GM12878 (cell line): ENCODE results near the gene OR52K1. TPM values are rescaled to one million over a fixed set of nuclear protein-coding genes. Genes with fewer than 3 reads are reported as not detected.

Experiments used
- polyA plus RNA-seq, 11 experiments: library from polyadenylated mRNA; depleted of rRNA in 4 of 11; unstranded in 6 of 11; stranded (reverse) in 5 of 11; fragments of >200 nt; fragmentation: Nextera tagmentation in 4 of 11; fragmentation: Illumina TruSeq in 1 of 11; extraction: Ambion mirVana in 4 of 11; extraction: Trizol in 1 of 11; gene quantifications; 1 replicate in 1 of 11; 2 replicates in 10 of 11; pipeline versions ENCODE4 v1.2.1 to v1.2.3, GENCODE V29; 2011 to 2016; ENCODE audit warnings: inconsistent platforms in 2 of 11, missing spikeins in 2 of 11, low read depth in 1 of 11
- total RNA-seq, 4 experiments: library from RNA; depleted of rRNA in 3 of 4; stranded (reverse); fragments of >200 nt in 3 of 4; fragmentation: Illumina TruSeq in 1 of 4; extraction: Trizol in 1 of 4; gene quantifications; 2 replicates each; pipeline versions ENCODE4 v1.2.1 to v1.2.3, GENCODE V29; 2013 to 2021

OR52K1 gene
- total and polyA plus RNA-seq, 10 of the 15 experiments (the other 5 are each of a cell fraction or from before 2014, with no cell fraction given) = not detected

Other genes with a start within 250 kb of the OR52K1 start
Only the 7 nearest of the 11 such genes appear.
- gene OR52B4, start 114.3 kb upstream of the OR52K1 start, total RNA-seq (2014; rRNA removed) = not detected in 2 replicates
- not detected in 2 replicates for gene OR52B4, start 114.3 kb upstream of the OR52K1 start, total RNA-seq (2014; rRNA removed; fragmentation: Illumina TruSeq; extraction: Trizol)
- not detected in 2 replicates for gene OR52B4, start 114.3 kb upstream of the OR52K1 start, total RNA-seq (2021)
- gene OR52B4, start 114.3 kb upstream of the OR52K1 start, polyA plus RNA-seq (2011; rRNA removed) = not detected in 2 replicates
- not detected in 2 replicates for gene OR52B4, start 114.3 kb upstream of the OR52K1 start, polyA plus RNA-seq (2014; fragmentation: Illumina TruSeq; extraction: Trizol)
- not detected for gene OR52B4, start 114.3 kb upstream of the OR52K1 start, polyA plus RNA-seq (2014; fragmentation: Nextera tagmentation; extraction: Ambion mirVana)
- gene OR52B4, start 114.3 kb upstream of the OR52K1 start, polyA plus RNA-seq (2014; rRNA removed) = not detected in 2 replicates
- gene OR52B4, start 114.3 kb upstream of the OR52K1 start, polyA plus RNA-seq (2016; fragmentation: Nextera tagmentation; extraction: Ambion mirVana) = not detected
- 34.4 and 36.8 TPM in 2 replicates for gene TRIM21, start 88.9 kb upstream of the OR52K1 start, total RNA-seq (2014; rRNA removed)
- 32.2 and 32.4 TPM in 2 replicates for gene TRIM21, start 88.9 kb upstream of the OR52K1 start, total RNA-seq (2014; rRNA removed; fragmentation: Illumina TruSeq; extraction: Trizol)
- gene TRIM21, start 88.9 kb upstream of the OR52K1 start, total RNA-seq (2021) = 24.2 and 26.3 TPM in 2 replicates
- 74.7 and 80.6 TPM in 2 replicates for gene TRIM21, start 88.9 kb upstream of the OR52K1 start, polyA plus RNA-seq (2011; rRNA removed)
- 40.4 and 40.7 TPM in 2 replicates for gene TRIM21, start 88.9 kb upstream of the OR52K1 start, polyA plus RNA-seq (2014; fragmentation: Illumina TruSeq; extraction: Trizol)
- gene TRIM21, start 88.9 kb upstream of the OR52K1 start, polyA plus RNA-seq (2014; fragmentation: Nextera tagmentation; extraction: Ambion mirVana) = 10 to 100 TPM; 24.7 to 28.6 TPM
- 21.5 and 24.3 TPM in 2 replicates for gene TRIM21, start 88.9 kb upstream of the OR52K1 start, polyA plus RNA-seq (2014; rRNA removed)
- 10 to 100 TPM; 31.2 to 39.6 TPM for gene TRIM21, start 88.9 kb upstream of the OR52K1 start, polyA plus RNA-seq (2016; fragmentation: Nextera tagmentation; extraction: Ambion mirVana)
- gene OR52K2, start 33.4 kb upstream of the OR52K1 start, total RNA-seq (2014; rRNA removed) = not detected in 2 replicates
- not detected in 2 replicates for gene OR52K2, start 33.4 kb upstream of the OR52K1 start, total RNA-seq (2014; rRNA removed; fragmentation: Illumina TruSeq; extraction: Trizol)
- gene OR52K2, start 33.4 kb upstream of the OR52K1 start, total RNA-seq (2021) = not detected in 2 replicates
- not detected in 2 replicates for gene OR52K2, start 33.4 kb upstream of the OR52K1 start, polyA plus RNA-seq (2011; rRNA removed)
- gene OR52K2, start 33.4 kb upstream of the OR52K1 start, polyA plus RNA-seq (2014; fragmentation: Illumina TruSeq; extraction: Trizol) = not detected in 2 replicates
- not detected for gene OR52K2, start 33.4 kb upstream of the OR52K1 start, polyA plus RNA-seq (2014; fragmentation: Nextera tagmentation; extraction: Ambion mirVana)
- not detected in 2 replicates for gene OR52K2, start 33.4 kb upstream of the OR52K1 start, polyA plus RNA-seq (2014; rRNA removed)
- gene OR52K2, start 33.4 kb upstream of the OR52K1 start, polyA plus RNA-seq (2016; fragmentation: Nextera tagmentation; extraction: Ambion mirVana) = not detected
- gene OR52M1, start 62.5 kb downstream of the OR52K1 start, total RNA-seq (2014; rRNA removed) = not detected in 2 replicates
- gene OR52M1, start 62.5 kb downstream of the OR52K1 start, total RNA-seq (2014; rRNA removed; fragmentation: Illumina TruSeq; extraction: Trizol) = not detected in 2 replicates
- gene OR52M1, start 62.5 kb downstream of the OR52K1 start, total RNA-seq (2021) = not detected in 2 replicates
- gene OR52M1, start 62.5 kb downstream of the OR52K1 start, polyA plus RNA-seq (2011; rRNA removed) = not detected in 2 replicates
- not detected in 2 replicates for gene OR52M1, start 62.5 kb downstream of the OR52K1 start, polyA plus RNA-seq (2014; fragmentation: Illumina TruSeq; extraction: Trizol)
- gene OR52M1, start 62.5 kb downstream of the OR52K1 start, polyA plus RNA-seq (2014; fragmentation: Nextera tagmentation; extraction: Ambion mirVana) = not detected
- gene OR52M1, start 62.5 kb downstream of the OR52K1 start, polyA plus RNA-seq (2014; rRNA removed) = not detected in 2 replicates
- gene OR52M1, start 62.5 kb downstream of the OR52K1 start, polyA plus RNA-seq (2016; fragmentation: Nextera tagmentation; extraction: Ambion mirVana) = not detected
- gene OR52I2, start 99.1 kb downstream of the OR52K1 start, total RNA-seq (2014; rRNA removed) = not detected in 2 replicates
- gene OR52I2, start 99.1 kb downstream of the OR52K1 start, total RNA-seq (2014; rRNA removed; fragmentation: Illumina TruSeq; extraction: Trizol) = not detected in 2 replicates
- gene OR52I2, start 99.1 kb downstream of the OR52K1 start, total RNA-seq (2021) = not detected in 2 replicates
- gene OR52I2, start 99.1 kb downstream of the OR52K1 start, polyA plus RNA-seq (2011; rRNA removed) = not detected in 2 replicates
- gene OR52I2, start 99.1 kb downstream of the OR52K1 start, polyA plus RNA-seq (2014; fragmentation: Illumina TruSeq; extraction: Trizol) = not detected in 2 replicates
- not detected for gene OR52I2, start 99.1 kb downstream of the OR52K1 start, polyA plus RNA-seq (2014; fragmentation: Nextera tagmentation; extraction: Ambion mirVana)
- not detected in 2 replicates for gene OR52I2, start 99.1 kb downstream of the OR52K1 start, polyA plus RNA-seq (2014; rRNA removed)
- gene OR52I2, start 99.1 kb downstream of the OR52K1 start, polyA plus RNA-seq (2016; fragmentation: Nextera tagmentation; extraction: Ambion mirVana) = under 1 TPM; 0.04 to 0.05 TPM
- gene OR52I1, start 111.4 kb downstream of the OR52K1 start, total RNA-seq (2014; rRNA removed) = not detected in 2 replicates
- gene OR52I1, start 111.4 kb downstream of the OR52K1 start, total RNA-seq (2014; rRNA removed; fragmentation: Illumina TruSeq; extraction: Trizol) = not detected in 2 replicates
- gene OR52I1, start 111.4 kb downstream of the OR52K1 start, total RNA-seq (2021) = not detected in 2 replicates
- not detected in 2 replicates for gene OR52I1, start 111.4 kb downstream of the OR52K1 start, polyA plus RNA-seq (2011; rRNA removed)
- not detected in 2 replicates for gene OR52I1, start 111.4 kb downstream of the OR52K1 start, polyA plus RNA-seq (2014; fragmentation: Illumina TruSeq; extraction: Trizol)
- not detected for gene OR52I1, start 111.4 kb downstream of the OR52K1 start, polyA plus RNA-seq (2014; fragmentation: Nextera tagmentation; extraction: Ambion mirVana)
- not detected in 2 replicates for gene OR52I1, start 111.4 kb downstream of the OR52K1 start, polyA plus RNA-seq (2014; rRNA removed)
- not detected for gene OR52I1, start 111.4 kb downstream of the OR52K1 start, polyA plus RNA-seq (2016; fragmentation: Nextera tagmentation; extraction: Ambion mirVana)
- 9.5 and 10.5 TPM in 2 replicates for gene TRIM68, start 125.6 kb downstream of the OR52K1 start, total RNA-seq (2014; rRNA removed)
- 7.0 and 7.6 TPM in 2 replicates for gene TRIM68, start 125.6 kb downstream of the OR52K1 start, total RNA-seq (2014; rRNA removed; fragmentation: Illumina TruSeq; extraction: Trizol)
- gene TRIM68, start 125.6 kb downstream of the OR52K1 start, total RNA-seq (2021) = 11.2 and 13.7 TPM in 2 replicates
- 4.8 and 7.0 TPM in 2 replicates for gene TRIM68, start 125.6 kb downstream of the OR52K1 start, polyA plus RNA-seq (2011; rRNA removed)
- gene TRIM68, start 125.6 kb downstream of the OR52K1 start, polyA plus RNA-seq (2014; fragmentation: Illumina TruSeq; extraction: Trizol) = 10.6 and 12.6 TPM in 2 replicates
- gene TRIM68, start 125.6 kb downstream of the OR52K1 start, polyA plus RNA-seq (2014; fragmentation: Nextera tagmentation; extraction: Ambion mirVana) = 1 to 10 TPM; 3.3 to 5.4 TPM
- 7.5 and 8.0 TPM in 2 replicates for gene TRIM68, start 125.6 kb downstream of the OR52K1 start, polyA plus RNA-seq (2014; rRNA removed)
- gene TRIM68, start 125.6 kb downstream of the OR52K1 start, polyA plus RNA-seq (2016; fragmentation: Nextera tagmentation; extraction: Ambion mirVana) = 1 to 10 TPM; 8.9 to 9.2 TPM